HG02852 (cell line): ENCODE data around the gene TECPR1.

Source experiments
- ATAC-seq: cut with Tn5 transposase; IDR thresholded peaks from one replicate; pipeline ENCODE4 v1.9.1; 2021; ENCODE audit warnings: mild to moderate bottlenecking, moderate library complexity; ENCODE audit not compliant: unreplicated experiment

The TECPR1 gene

DNA sequence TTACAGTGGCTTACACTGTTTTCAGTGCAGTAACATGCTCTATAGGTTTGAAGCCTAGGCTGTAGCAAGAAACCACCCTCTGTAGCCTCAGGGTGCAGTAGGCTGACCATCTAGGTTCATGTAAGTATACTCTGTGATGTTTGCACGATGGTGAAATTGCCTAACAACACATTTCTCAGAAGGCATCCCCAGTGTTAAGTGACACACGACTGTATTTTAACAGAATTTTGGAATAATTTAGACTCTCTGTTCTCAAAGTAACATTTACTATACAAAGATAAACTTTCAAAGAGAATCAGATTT is 85.4 kb downstream of the TECPR1 start:
- no peak for ATAC-seq

DNA sequence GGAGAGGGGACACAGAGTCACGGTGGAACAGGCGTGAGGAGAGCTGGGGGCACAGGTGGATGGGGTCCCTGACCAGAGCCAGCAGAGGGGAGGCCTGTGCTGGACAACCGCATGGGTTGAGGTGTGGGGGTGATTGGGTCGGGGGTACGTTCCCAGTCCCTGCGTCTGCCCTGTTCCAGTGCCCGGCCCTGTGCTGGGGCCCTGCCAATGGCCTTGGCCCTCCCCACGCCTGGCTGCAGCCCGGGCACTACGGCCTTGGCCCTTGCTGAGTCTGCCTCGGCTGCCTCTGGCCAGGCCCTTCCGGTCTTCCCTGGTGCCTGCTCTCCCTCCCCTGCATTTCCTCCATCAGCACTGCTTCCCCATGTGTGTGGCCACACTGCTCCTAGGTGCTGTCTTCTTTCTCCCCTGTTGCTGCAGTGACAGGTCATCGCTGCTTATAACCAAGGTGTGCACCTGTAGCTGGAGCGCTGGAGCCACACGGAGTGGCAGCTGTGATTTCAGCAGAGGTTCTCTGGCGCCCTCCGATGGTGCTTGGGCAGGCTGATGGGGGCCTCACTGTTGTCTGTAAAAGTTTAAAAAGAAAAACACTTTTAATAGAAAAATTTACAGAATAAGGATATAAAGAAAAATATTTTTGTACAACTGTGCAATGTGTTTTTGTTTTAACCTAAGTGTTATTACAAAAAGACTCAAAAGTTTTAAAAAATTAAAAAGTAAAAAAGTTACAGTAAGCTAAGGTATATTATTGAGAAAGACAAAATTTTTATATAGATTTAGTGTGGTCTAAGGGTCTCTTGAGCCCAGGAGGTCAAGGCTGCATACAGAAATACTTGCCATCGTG is 86.0 kb downstream of the TECPR1 start:
- ATAC-seq, result no peak
